ENCODE measurements around the gene UBXN6. TPM values are rescaled to one million over a fixed set of nuclear protein-coding genes. Genes with fewer than 3 reads are reported as not detected.

UBXN6 gene
- total and polyA plus RNA-seq, 2 of the 8 experiments (the other 6 are each of a cell fraction or from before 2014, with no cell fraction given) = 28.0 to 43.8 TPM

DNA sequence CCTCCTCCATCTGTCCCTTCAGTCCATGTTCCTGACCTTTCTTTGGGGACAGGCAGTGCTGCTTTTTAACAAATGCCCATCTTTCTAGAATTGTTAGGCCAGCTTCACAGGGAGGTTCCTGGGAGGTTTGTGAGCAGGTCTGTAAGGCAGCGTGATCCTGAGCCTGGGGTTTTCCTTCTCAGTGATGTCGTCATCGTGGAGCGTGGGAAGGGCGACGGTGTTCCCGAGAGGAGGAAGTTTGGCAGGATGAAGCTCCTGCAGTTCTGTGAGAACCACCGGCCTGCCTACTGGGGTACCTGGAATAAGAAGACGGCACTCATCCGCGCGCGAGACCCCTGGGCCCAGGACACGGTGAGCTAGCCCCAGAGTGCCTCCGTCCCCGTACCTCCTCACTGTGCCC is 28.3 kb downstream of the UBXN6 start:
- CTCF ChIA-PET (ENCODE audit: partially characterized antibody) = interaction anchor here (0.5 to 1.8 kb wide), 6 partner anchors 18 to 602 kb away, joined by 3 to 6 read pairs (median 3); partner anchors contain the start of gene SH3GL1
- Histone ChIP-seq H2BK20ac (ENCODE audit: low read length) (no peak overlapping the region), H3K79me1 (ENCODE audit: low read depth, low read length) (no peaks in the 10 kb centered on the region; the same call in none of the 2 replicates), H2BK5ac (ENCODE audit: low read depth, low read length) (no peak overlapping the region), H4K8ac (ENCODE audit: extremely low read depth, insufficient read depth, low read length) (no peak overlapping the region), H4K5ac (ENCODE audit: insufficient read length, low read depth, low read length) (no peak overlapping the region), H3K56ac (replicated peaks; ENCODE audit: insufficient read length, low read depth, low read length) (no peak overlapping the region), H4K20me1 (replicated peaks in 1 of 2; ENCODE audit: control insufficient read depth in 1 of 2, insufficient read depth in 2 of 2, low read length in 2 of 2) (peaks cover 2 to 21% of the 10 kb centered on the region in 2 experiments), H3K27ac (ENCODE audit: low read depth, low read length) (no peak overlapping the region), H3K23ac (ENCODE audit: insufficient read length) (no peak overlapping the region), H3K9me3 (ENCODE audit: insufficient read depth in 2 of 2, low read depth in 1 of 2, low read length in 1 of 2) (no peaks in the 10 kb centered on the region), H3K79me2 (ENCODE audit: control insufficient read depth in 1 of 2, insufficient read depth in 2 of 2, low read length in 2 of 2) (0 out of 4 replicates have a peak, but pooled peaks cover 0 to 4% of the 10 kb centered on the region in 2 experiments), H3K36me3 (ENCODE audit: control insufficient read depth in 2 of 4, insufficient read depth in 4 of 4, low read length in 3 of 4) (peaks cover 54 to 85% (median 71%) of the 10 kb centered on the region in 4 experiments), H3K4me3 (ENCODE audit: extremely low read depth in 1 of 4, insufficient read depth in 2 of 4, low read depth in 3 of 4, low read length in 4 of 4) (no peak overlapping the region), H2AFZ (ENCODE audit: low read length) (no peak overlapping the region), H3K9ac (replicated peaks in 1 of 4; ENCODE audit: extremely low read depth in 1 of 4, low read depth in 3 of 4, low read length in 3 of 4) (no peak overlapping the region), H3K18ac (ENCODE audit: extremely low read depth, low read length) (no peak overlapping the region), H2BK15ac (ENCODE audit: low read length) (no peak overlapping the region), H3K23me2 (ENCODE audit: low read depth, low read length) (no peaks in the 10 kb centered on the region), H2BK120ac (replicated peaks; ENCODE audit: low read depth, low read length) (no peak overlapping the region), H3K4me2 (ENCODE audit: insufficient read depth in 1 of 2, low read depth in 2 of 2, low read length in 2 of 2) (no peak overlapping the region), H3K14ac (ENCODE audit: insufficient read length) (no peak overlapping the region), H2AK5ac (ENCODE audit: low read depth, low read length) (no peak overlapping the region), H4K91ac (replicated peaks; ENCODE audit: insufficient read length, low read length) (no peak overlapping the region), H3K27me3 (replicated peaks in 1 of 4; ENCODE audit: control insufficient read depth in 3 of 4, extremely low read depth in 1 of 4, insufficient read depth in 3 of 4, low read length in 3 of 4) (no peaks in the 10 kb centered on the region), H3K4ac (replicated peaks; ENCODE audit: insufficient read length, low read depth, low read length) (no peak overlapping the region), H3K4me1 (replicated peaks in 1 of 4; ENCODE audit: control insufficient read depth in 3 of 4, insufficient read depth in 4 of 4, low read length in 3 of 4) (no peaks in the 10 kb centered on the region), H2BK12ac (ENCODE audit: low read depth, low read length) (no peak overlapping the region)
- TF ChIP-seq, protein P1, sequence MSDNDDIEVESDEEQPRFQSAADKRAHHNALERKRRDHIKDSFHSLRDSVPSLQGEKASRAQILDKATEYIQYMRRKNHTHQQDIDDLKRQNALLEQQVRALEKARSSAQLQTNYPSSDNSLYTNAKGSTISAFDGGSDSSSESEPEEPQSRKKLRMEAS (IDR thresholded peaks at IDR 0.05) = no peak
- no peak for FAIRE-seq
- WGBS, 2 experiments (ENCODE audit: extremely low coverage in 1 of 2, insufficient coverage in 1 of 2, insufficient read length in 1 of 2, insufficient replicate concordance in 2 of 2, low coverage in 1 of 2, low lambda C conversion rate in 2 of 2, missing lambda C conversion rate in 1 of 2) = 91% methylated on average over 16 of the region's 16 CpGs; no CpG with 5 or more reads in 1 of the 2 experiments
- no peak for DNase-seq (ENCODE audit: low read depth in 1 of 2, low spot score in 2 of 2)
- POLR2A ChIA-PET (ENCODE audit: partially characterized antibody) = interaction anchor here (0.6 to 58.1 kb wide), 4 partner anchors 5 to 336 kb away, joined by 3 to 1590 read pairs (median 796); partner anchors contain the start of genes CHAF1A, SH3GL1 and UBXN6
